HEK293T (cell line): Measurements from ENCODE around the gene LVRN.

ENCODE experiments used
- ARNT ChIP-seq: fragments of 450-650 bp; IDR thresholded peaks from 2 replicates; pipeline ENCODE4 v1.6.1; 2017; ENCODE audit warnings: mild to moderate bottlenecking
- BHLHE40 ChIP-seq: fragments of 450-650 bp; IDR thresholded peaks from 2 replicates; pipeline ENCODE4 v1.6.1; 2016; ENCODE audit warnings: mild to moderate bottlenecking, moderate library complexity, borderline replicate concordance
- ELF4 ChIP-seq: fragments of 450-650 bp; IDR thresholded peaks from 2 replicates; pipeline ENCODE4 v1.6.1; 2017; ENCODE audit warnings: antibody characterized with exemption
- FOXA1 ChIP-seq: fragments of 450-650 bp; IDR thresholded peaks from 2 replicates; pipeline ENCODE4 v1.6.1; 2016; ENCODE audit warnings: mild to moderate bottlenecking
- FOXK2 ChIP-seq: fragments of 450-650 bp; IDR thresholded peaks from 2 replicates; pipeline ENCODE4 v1.6.1; 2016; ENCODE audit warnings: mild to moderate bottlenecking
- FOXM1 ChIP-seq: fragments of 450-650 bp; IDR thresholded peaks from 2 replicates; pipeline ENCODE4 v1.6.1; 2017; ENCODE audit warnings: mild to moderate bottlenecking, borderline replicate concordance
- HDGF ChIP-seq: fragments of 450-650 bp; IDR thresholded peaks from 2 replicates; pipeline ENCODE4 v1.6.1; 2017; ENCODE audit warnings: antibody characterized with exemption, borderline replicate concordance
- L3MBTL2 ChIP-seq: fragments of 450-650 bp; conservative IDR thresholded peaks from 2 replicates; pipeline ENCODE4 v1.6.1; 2016; ENCODE audit warnings: mild to moderate bottlenecking
- PKNOX1 ChIP-seq: fragments of 450-650 bp; IDR thresholded peaks from 2 replicates; pipeline ENCODE4 v1.6.1; 2016
- SP1 ChIP-seq: fragments of 450-650 bp; IDR thresholded peaks from 2 replicates; pipeline ENCODE4 v1.6.1; 2017
- SUZ12 ChIP-seq: fragments of 450-650 bp; IDR thresholded peaks from 2 replicates; pipeline ENCODE4 v1.6.1; 2016; ENCODE audit warnings: mild to moderate bottlenecking
- TARDBP ChIP-seq: fragments of 450-650 bp; IDR thresholded peaks from 2 replicates; pipeline ENCODE4 v1.6.1; 2016

- TF ChIP-seq ELF4 (no peak), FOXK2 (no peak), FOXM1 (no peak), BHLHE40 (no peak), L3MBTL2 (no peak), SP1 (no peak), HDGF (no peak), ARNT (no peak), SUZ12 (no peak), PKNOX1 (no peak), FOXA1 (no peak), TARDBP (no peak)
These were observed 72.8 kb downstream of the LVRN start for GRCh38 chr5:116035123-116035522.
